Right cardiac atrium (tissue), 5 donors: Measurements from ENCODE around the gene GLIS2. TPM values are rescaled to one million over a fixed set of nuclear protein-coding genes. Genes with fewer than 3 reads are reported as not detected.
A peak's percentile ranks its signal among the peaks of the same experiment; 100 is the strongest.

Experiments
- ATAC-seq, 2 donors: fragments of 200-7000 bp; cut with Tn5 transposase; one replicate each; pipeline versions ENCODE4 v1.8.0 to v1.9.1; 2020; ENCODE audit warnings: moderate library complexity in 2 of 2, mild to moderate bottlenecking in 1 of 2
- DNase-seq, 3 donors: peaks; one replicate each; pipeline ENCODE4 v3.0.0-alpha.2; 2020
- H3K27ac ChIP-seq: one replicate; pipeline ENCODE4 v1.5.1; 2013; ENCODE audit warnings: mild to moderate bottlenecking, low read length, control low read depth, moderate library complexity
- H3K27me3 ChIP-seq: one replicate; pipeline ENCODE4 v1.6.1; 2013; ENCODE audit not compliant: control insufficient read depth, insufficient read depth
- H3K4me1 ChIP-seq: one replicate; pipeline ENCODE4 v1.6.1; 2013; ENCODE audit warnings: low read length; ENCODE audit not compliant: control insufficient read depth, insufficient read depth
- H3K4me3 ChIP-seq: one replicate; pipeline ENCODE4 v1.5.1; 2013; ENCODE audit warnings: low read length, control low read depth
- H3K9me3 ChIP-seq: one replicate; pipeline ENCODE4 v1.6.1; 2013; ENCODE audit warnings: low read length; ENCODE audit not compliant: control insufficient read depth
- WGBS: extraction: QIAGEN DNeasy Blood & Tissue Kit; methylation state at CpG from one replicate; pipeline ENCODE4 v1.1.7; 2013; 5-methylcytosine and 5-hydroxymethylcytosine counted together
- intact Hi-C, 4 donors: fragments of 100-400 bp; cut with DNase I; formaldehyde crosslinking; loops; one replicate each; pipeline versions ENCODE4 v1.11.0 to v1.14.0; 2022 to 2023
- polyA plus RNA-seq: library from polyadenylated mRNA; stranded (reverse); fragments of 200-250 nt; gene quantifications from one replicate; pipeline ENCODE4 v1.2.3, GENCODE V29; 2013
- total RNA-seq, 4 donors: library from RNA; stranded (reverse); fragmentation: NEBNext Ultra II Directional; extraction: Animal tissue kit (Norgen Biotek cat#: 25700); gene quantifications; one replicate each; pipeline ENCODE4 v1.2.1, GENCODE V29; 2021
- donor health status: healthy with polysubstance abuse.
- donor health status: DM: no; HTN: yes; CAD: no.
- donor health status: DM: no; HTN: no; CAD: no.
- donor health status: DM: no; HTN: yes; CAD: no; lungs with severe emphysema.
- donor health status: DM: yes; HTN: yes; CAD: no.

The GLIS2 gene
- total and polyA plus RNA-seq, 5 donors = 15.2 to 34.6 (median 31.6) TPM

- WGBS = 95% methylated on average over 12 of the region's 12 CpGs
- no peak overlapping the region for H3K27ac ChIP-seq
Observed at GRCh38 chr16:4365615-4366014, 49.7 kb downstream of the GLIS2 start.

DNA sequence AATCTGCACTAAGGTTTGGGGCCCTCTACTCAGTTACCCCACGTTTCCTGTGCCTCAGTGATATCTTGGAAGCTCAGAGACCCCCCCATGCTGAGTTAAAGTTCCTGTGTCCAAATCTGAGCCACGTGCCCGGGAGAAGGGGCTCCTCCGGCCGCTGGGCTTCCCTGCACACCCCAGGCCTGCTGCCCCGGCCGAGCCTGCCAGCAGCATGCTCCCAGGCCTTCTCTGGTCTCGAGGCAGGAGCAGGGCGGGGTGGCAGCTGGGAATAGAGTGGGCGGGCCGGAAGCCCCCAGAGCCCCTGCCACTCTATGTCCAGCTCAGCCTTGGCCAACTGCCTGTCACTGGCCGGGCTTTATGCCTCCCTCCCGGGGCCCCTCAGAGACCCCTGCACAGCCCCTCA lies 50.1 kb downstream of the GLIS2 start:
- Histone ChIP-seq H3K4me3 (no peak overlapping the region), H3K27ac (no peak overlapping the region), H3K4me1 (no peaks in the 10 kb centered on the region), H3K9me3 (no peaks in the 10 kb centered on the region), H3K27me3 (no peaks in the 10 kb centered on the region)
- DNase-seq = no peak
- intact Hi-C loops = no loop called here
- ATAC-seq = no peak
- 93% methylated on average over 13 of the region's 13 CpGs for WGBS

More at GRCh38 chr16:4365615-4366014, 49.7 kb downstream of the GLIS2 start:
- Histone ChIP-seq H3K4me3 (no peak overlapping the region), H3K4me1 (no peaks in the 10 kb centered on the region), H3K9me3 (no peaks in the 10 kb centered on the region), H3K27me3 (no peaks in the 10 kb centered on the region)
- intact Hi-C loops = no loop called here
- ATAC-seq = no peak
- DNase-seq = no peak

GRCh38 chr16:4367393-4367856 lies 51.6 kb downstream of the GLIS2 start:
- intact Hi-C loops = no loop called here
- DNase-seq (no peak), ATAC-seq (no peak)
- Histone ChIP-seq H3K4me3 (no peak overlapping the region), H3K4me1 (no peaks in the 10 kb centered on the region), H3K27ac (no peak overlapping the region), H3K27me3 (no peaks in the 10 kb centered on the region), H3K9me3 (no peaks in the 10 kb centered on the region)
- WGBS = 98% methylated on average over 5 of the region's 5 CpGs

DNA sequence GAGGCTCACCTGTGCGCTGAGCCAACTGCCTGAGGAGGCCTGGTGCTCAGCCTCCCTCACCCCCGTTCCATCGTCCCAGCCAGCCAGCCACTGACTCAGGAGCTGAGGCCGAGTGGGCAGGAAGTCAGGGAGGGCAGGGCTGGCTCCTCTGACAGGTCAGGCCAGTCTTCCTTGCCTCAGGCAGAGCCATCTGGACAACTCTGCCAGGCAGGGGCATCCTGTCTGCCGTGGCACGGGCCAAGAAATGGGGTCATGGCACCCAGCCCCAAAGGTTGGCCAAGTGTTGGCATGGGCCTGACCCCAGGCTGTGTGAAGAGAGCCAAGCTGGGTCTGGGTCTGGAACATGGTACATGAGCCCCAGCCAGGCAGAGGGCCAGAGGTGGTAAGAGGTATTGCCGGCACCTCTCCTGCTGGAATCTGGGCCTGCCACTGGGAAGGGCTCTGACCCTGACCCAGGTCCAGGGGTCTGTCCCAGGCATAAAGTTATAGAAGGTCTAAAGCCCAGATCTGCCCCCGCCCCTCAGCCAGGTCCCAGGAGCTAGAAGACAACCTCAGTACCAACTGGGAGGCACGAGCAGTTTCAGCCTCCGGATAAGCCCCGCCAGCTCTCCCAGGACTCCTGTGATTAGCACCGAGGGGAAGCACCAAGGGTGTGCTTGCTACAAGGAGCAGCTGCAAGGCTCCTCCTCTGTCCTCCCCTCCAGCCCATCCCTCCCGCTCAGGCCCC lies 53.3 kb downstream of the GLIS2 start:
- Histone ChIP-seq H3K9me3 (no peaks in the 10 kb centered on the region), H3K27ac (no peak overlapping the region), H3K27me3 (no peaks in the 10 kb centered on the region), H3K4me1 (peaks cover 2% of the 10 kb centered on the region), H3K4me3 (no peak overlapping the region)
- ATAC-seq = no peak
- intact Hi-C loops = no loop called here
- 80% methylated on average over 13 of the region's 13 CpGs for WGBS
- peak in 2 of 3 donors; percentile 43 to 67 for DNase-seq

DNA sequence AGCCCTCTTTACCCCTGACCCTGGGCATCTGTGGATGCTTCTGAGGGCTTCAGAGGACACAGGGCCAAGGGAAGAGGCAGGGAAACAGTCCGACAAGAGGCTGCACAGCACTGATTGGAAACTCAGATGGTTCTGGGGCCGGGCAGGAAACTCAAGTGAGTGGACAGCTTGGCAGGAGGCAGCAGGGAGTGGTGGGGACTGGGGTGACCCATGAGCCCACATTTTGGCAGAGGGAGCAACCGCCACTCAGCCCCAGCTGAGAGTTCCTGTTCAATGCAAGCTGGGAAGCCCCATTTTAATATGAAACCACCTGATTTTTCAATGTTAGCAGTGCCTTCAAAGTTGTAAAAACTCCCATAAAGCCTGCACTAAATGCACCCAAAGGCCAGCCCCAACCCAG lies 54.3 kb downstream of the GLIS2 start:
- H3K27ac ChIP-seq = peak overlapping the region; percentile 16
- no peaks in the 10 kb centered on the region for H3K9me3 ChIP-seq
- intact Hi-C loops = no loop called here
- H3K4me3 ChIP-seq = no peak overlapping the region
- WGBS = 62% methylated on average over 3 of the region's 3 CpGs
- H3K4me1 ChIP-seq = peaks cover 4% of the 10 kb centered on the region
- DNase-seq (peak in 2 of 3 donors; percentile 68 to 72), ATAC-seq (no peak)
- no peaks in the 10 kb centered on the region for H3K27me3 ChIP-seq

GRCh38 chr16:4370570-4371356 lies 54.9 kb downstream of the GLIS2 start:
- ATAC-seq (peak; percentile 51 to 65), DNase-seq (peak; percentile 91 to 94 (median 94))
- Histone ChIP-seq H3K4me1 (peaks cover 4% of the 10 kb centered on the region), H3K27ac (peak overlapping the region; percentile 33), H3K27me3 (no peaks in the 10 kb centered on the region), H3K9me3 (no peaks in the 10 kb centered on the region), H3K4me3 (no peak overlapping the region)
- intact Hi-C loops = no loop called here
- 51% methylated on average over 14 of the region's 14 CpGs for WGBS

- H3K4me1 ChIP-seq = peaks cover 5% of the 10 kb centered on the region
- WGBS = 4% methylated on average over 50 of the region's 50 CpGs
- H3K27me3 ChIP-seq = no peaks in the 10 kb centered on the region
- peak within 1 kb of the TSS; percentile 80 for H3K4me3 ChIP-seq
- ATAC-seq (peak; percentile 74 to 76), DNase-seq (peak; percentile 87 to 94 (median 94))
- no peaks in the 10 kb centered on the region for H3K9me3 ChIP-seq
- H3K27ac ChIP-seq = peak within 1 kb of the TSS; percentile 78
- intact Hi-C loops = no loop called here
Observed at GRCh38 chr16:4371357-4372000, 55.6 kb downstream of the GLIS2 start, which contains the start of gene VASN. TSS of gene VASN (plus strand) at chr16:4371848. CDS start at chr16:4380878, 9,030 bp downstream.

- DNase-seq = peak in 1 of 3 donors; percentile 60
- WGBS = 4% methylated on average over 43 of the region's 43 CpGs
- Histone ChIP-seq H3K9me3 (no peaks in the 10 kb centered on the region), H3K4me3 (peak overlapping the region; percentile 80), H3K27me3 (no peaks in the 10 kb centered on the region), H3K27ac (peak overlapping the region; percentile 23), H3K4me1 (peaks cover 5% of the 10 kb centered on the region)
- intact Hi-C loops = no loop called here
- ATAC-seq = no peak
Observed at GRCh38 chr16:4372001-4372577, 56.2 kb downstream of the GLIS2 start.

GRCh38 chr16:4372578-4373355 lies 56.9 kb downstream of the GLIS2 start:
- 46% methylated on average over 10 of the region's 10 CpGs for WGBS
- DNase-seq = peak in 2 of 3 donors; percentile 80 to 86
- H3K9me3 ChIP-seq = no peaks in the 10 kb centered on the region
- peaks cover 8% of the 10 kb centered on the region for H3K4me1 ChIP-seq
- H3K27ac ChIP-seq = peak overlapping the region; percentile 78
- no peak for ATAC-seq
- intact Hi-C loops = no loop called here
- no peaks in the 10 kb centered on the region for H3K27me3 ChIP-seq
- H3K4me3 ChIP-seq = peak overlapping the region; percentile 80

DNA sequence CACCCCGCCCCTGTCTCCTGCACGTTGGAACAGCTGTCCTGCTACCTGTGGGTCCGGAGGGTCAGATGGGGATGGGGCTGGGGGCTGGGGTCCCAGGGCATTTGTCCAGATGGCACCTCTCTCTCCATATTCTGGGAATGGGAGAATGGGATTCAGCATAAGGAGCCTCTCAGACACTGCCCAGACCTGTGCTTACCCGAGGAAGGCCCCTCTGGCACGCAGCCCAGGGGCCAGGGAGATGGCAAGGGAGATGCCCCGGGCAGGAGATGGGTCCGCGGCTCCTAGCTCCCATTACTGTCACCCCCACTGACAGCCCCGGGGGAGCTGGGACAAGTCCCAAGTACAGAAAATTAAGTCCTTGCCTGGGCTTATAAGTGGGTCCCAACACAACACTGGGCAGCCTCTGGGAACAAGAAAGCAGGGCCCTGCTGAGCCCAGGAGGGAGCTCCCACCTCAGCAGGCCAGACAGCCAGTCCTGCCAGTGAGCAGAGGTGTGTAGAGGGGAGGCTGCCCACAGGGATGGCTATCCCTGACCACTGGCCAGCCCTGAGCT lies 57.6 kb downstream of the GLIS2 start:
- ATAC-seq = no peak
- intact Hi-C loops = no loop called here
- H3K9me3 ChIP-seq = no peaks in the 10 kb centered on the region
- DNase-seq = peak in 1 of 3 donors; percentile 77
- 30% methylated on average over 9 of the region's 9 CpGs for WGBS
- peak overlapping the region; percentile 80 for H3K4me3 ChIP-seq
- H3K27ac ChIP-seq = peak overlapping the region; percentile 78
- H3K27me3 ChIP-seq = no peaks in the 10 kb centered on the region
- H3K4me1 ChIP-seq = peaks cover 14% of the 10 kb centered on the region
